Measurements from ENCODE around the gene ADCY3.

ADCY3 gene

DNA sequence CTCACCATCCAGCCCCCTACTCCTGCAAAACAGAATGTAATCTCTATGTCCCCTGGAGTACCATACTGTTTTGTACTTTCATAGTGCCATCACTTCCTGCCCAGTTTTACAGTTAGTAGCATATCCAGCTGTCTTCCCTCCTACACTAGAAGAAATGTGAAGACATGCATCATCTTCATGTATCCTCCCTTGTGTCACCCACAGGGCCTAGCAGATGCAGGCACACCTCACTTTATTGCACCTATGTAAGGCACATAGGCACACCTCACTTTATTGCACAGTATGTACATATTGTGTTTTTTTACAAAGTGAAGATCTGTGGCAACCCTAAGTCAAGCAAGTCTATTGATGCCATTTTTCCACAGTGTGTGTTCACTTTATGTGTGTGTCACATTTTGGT lies 39.7 kb upstream of the ADCY3 start:
- Histone ChIP-seq H3K9ac (ENCODE audit: low read depth, low read length, poor library complexity, severe bottlenecking) (no peak overlapping the region), H2AFZ (ENCODE audit: low read length) (no peak overlapping the region), H3K4me3 (ENCODE audit: low read length, poor library complexity, severe bottlenecking) (no peak overlapping the region), H3K4me2 (ENCODE audit: low read depth, low read length, poor library complexity, severe bottlenecking) (no peak overlapping the region), H3K4me1 (ENCODE audit: insufficient read depth, low read length, poor library complexity, severe bottlenecking) (peaks cover 7% of the 10 kb centered on the region), H3K79me2 (ENCODE audit: insufficient read depth, low read length) (no peaks in the 10 kb centered on the region), H3K36me3 (ENCODE audit: insufficient read depth, low read length) (peaks cover 45% of the 10 kb centered on the region), H3F3A (ENCODE audit: low read depth) (no peaks in the 10 kb centered on the region), H3K27me3 (ENCODE audit: insufficient read depth, low read length, poor library complexity, severe bottlenecking) (no peaks in the 10 kb centered on the region), H3K9me2 (replicated peaks; ENCODE audit: low read depth, low read length) (no peaks in the 10 kb centered on the region), H4K20me1 (ENCODE audit: insufficient read depth, low read length, poor library complexity, severe bottlenecking) (no peaks in the 10 kb centered on the region), H3K9me3 (ENCODE audit: insufficient read depth, low read depth, low read length) (peaks cover 10% of the 10 kb centered on the region)
- no peak for TF ChIP-seq EZH2phosphoT487 (IDR thresholded peaks at IDR 0.05; ENCODE audit: borderline replicate concordance)
- TF ChIP-seq, protein P1, sequence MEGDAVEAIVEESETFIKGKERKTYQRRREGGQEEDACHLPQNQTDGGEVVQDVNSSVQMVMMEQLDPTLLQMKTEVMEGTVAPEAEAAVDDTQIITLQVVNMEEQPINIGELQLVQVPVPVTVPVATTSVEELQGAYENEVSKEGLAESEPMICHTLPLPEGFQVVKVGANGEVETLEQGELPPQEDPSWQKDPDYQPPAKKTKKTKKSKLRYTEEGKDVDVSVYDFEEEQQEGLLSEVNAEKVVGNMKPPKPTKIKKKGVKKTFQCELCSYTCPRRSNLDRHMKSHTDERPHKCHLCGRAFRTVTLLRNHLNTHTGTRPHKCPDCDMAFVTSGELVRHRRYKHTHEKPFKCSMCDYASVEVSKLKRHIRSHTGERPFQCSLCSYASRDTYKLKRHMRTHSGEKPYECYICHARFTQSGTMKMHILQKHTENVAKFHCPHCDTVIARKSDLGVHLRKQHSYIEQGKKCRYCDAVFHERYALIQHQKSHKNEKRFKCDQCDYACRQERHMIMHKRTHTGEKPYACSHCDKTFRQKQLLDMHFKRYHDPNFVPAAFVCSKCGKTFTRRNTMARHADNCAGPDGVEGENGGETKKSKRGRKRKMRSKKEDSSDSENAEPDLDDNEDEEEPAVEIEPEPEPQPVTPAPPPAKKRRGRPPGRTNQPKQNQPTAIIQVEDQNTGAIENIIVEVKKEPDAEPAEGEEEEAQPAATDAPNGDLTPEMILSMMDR (conservative IDR thresholded peaks at IDR 0.05; ENCODE audit: low read length), result no peak

DNA sequence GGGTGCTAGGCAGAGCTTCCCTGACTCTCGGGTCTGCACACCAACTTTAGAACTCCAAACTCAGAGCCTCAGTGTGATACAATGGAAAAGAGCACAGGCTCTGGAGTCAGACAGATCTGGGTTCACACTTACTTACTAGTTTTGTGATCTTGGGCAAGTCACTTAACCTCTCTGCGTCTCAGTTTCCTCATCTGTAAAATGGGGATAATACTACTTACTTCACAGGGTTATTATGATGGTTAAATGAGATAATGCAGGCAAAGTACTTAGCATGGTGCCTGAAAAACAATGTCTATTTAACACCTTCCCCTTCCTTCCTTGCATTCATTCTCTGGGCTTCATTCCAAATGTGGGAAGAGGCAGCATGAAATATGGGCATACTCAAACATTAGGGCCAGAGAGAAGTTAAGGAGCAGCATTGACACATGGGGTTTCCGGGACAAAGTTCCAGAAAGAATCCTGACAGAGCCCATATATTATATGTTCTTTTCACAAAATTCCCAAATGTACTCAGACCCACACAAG lies 38.4 kb upstream of the ADCY3 start:
- H3K79me2 ChIP-seq (ENCODE audit: insufficient read depth, low read length), result no peaks in the 10 kb centered on the region
- no peaks in the 10 kb centered on the region for H3F3A ChIP-seq (ENCODE audit: low read depth)
- no peak for TF ChIP-seq EZH2phosphoT487 (IDR thresholded peaks at IDR 0.05; ENCODE audit: borderline replicate concordance)
- TF ChIP-seq, protein P1 (conservative IDR thresholded peaks at IDR 0.05; ENCODE audit: low read length), result no peak
- no peak overlapping the region for H3K9ac ChIP-seq (ENCODE audit: low read depth, low read length, poor library complexity, severe bottlenecking)
- no peak overlapping the region for H2AFZ ChIP-seq (ENCODE audit: low read length)
- no peak overlapping the region for H3K4me3 ChIP-seq (ENCODE audit: low read length, poor library complexity, severe bottlenecking)
- peaks cover 10% of the 10 kb centered on the region for H3K9me3 ChIP-seq (ENCODE audit: insufficient read depth, low read depth, low read length)
- H3K36me3 ChIP-seq (ENCODE audit: insufficient read depth, low read length), result peaks cover 45% of the 10 kb centered on the region
- H3K4me2 ChIP-seq (ENCODE audit: low read depth, low read length, poor library complexity, severe bottlenecking), result no peak overlapping the region
- no peaks in the 10 kb centered on the region for H3K27me3 ChIP-seq (ENCODE audit: insufficient read depth, low read length, poor library complexity, severe bottlenecking)
- peaks cover 17% of the 10 kb centered on the region for H3K4me1 ChIP-seq (ENCODE audit: insufficient read depth, low read length, poor library complexity, severe bottlenecking)
- H4K20me1 ChIP-seq (ENCODE audit: insufficient read depth, low read length, poor library complexity, severe bottlenecking), result no peaks in the 10 kb centered on the region
- no peaks in the 10 kb centered on the region for H3K9me2 ChIP-seq (replicated peaks; ENCODE audit: low read depth, low read length)

DNA sequence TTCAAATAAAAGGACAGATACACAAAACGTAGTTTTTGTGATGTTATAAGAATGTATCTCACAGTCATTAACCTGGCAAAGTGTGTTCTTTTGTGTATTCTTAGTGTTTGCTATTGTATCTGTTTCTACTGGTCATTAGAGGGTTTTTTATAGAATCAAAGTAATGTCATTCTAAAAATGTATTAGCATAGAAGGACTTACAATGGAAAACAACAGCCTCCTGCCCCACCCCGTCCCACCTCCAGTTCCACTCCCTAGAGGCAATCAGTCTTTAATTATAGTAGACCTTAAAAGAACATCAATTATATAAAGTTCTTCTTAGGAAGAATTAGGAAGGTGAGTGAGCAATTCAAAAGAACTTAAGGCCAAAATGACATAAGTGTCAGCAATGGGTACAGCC lies 37.9 kb upstream of the ADCY3 start:
- Histone ChIP-seq H3K9ac (ENCODE audit: low read depth, low read length, poor library complexity, severe bottlenecking) (no peak overlapping the region), H4K20me1 (ENCODE audit: insufficient read depth, low read length, poor library complexity, severe bottlenecking) (no peaks in the 10 kb centered on the region), H3K79me2 (ENCODE audit: insufficient read depth, low read length) (no peaks in the 10 kb centered on the region), H3K4me1 (ENCODE audit: insufficient read depth, low read length, poor library complexity, severe bottlenecking) (peaks cover 20% of the 10 kb centered on the region), H3K4me3 (ENCODE audit: low read length, poor library complexity, severe bottlenecking) (no peak overlapping the region), H3K9me3 (ENCODE audit: insufficient read depth, low read depth, low read length) (peaks cover 10% of the 10 kb centered on the region), H3K36me3 (ENCODE audit: insufficient read depth, low read length) (peaks cover 41% of the 10 kb centered on the region), H3F3A (ENCODE audit: low read depth) (no peaks in the 10 kb centered on the region), H2AFZ (ENCODE audit: low read length) (no peak overlapping the region), H3K27me3 (ENCODE audit: insufficient read depth, low read length, poor library complexity, severe bottlenecking) (no peaks in the 10 kb centered on the region), H3K4me2 (ENCODE audit: low read depth, low read length, poor library complexity, severe bottlenecking) (no peak overlapping the region), H3K9me2 (replicated peaks; ENCODE audit: low read depth, low read length) (no peaks in the 10 kb centered on the region)
- TF ChIP-seq EZH2phosphoT487 (IDR thresholded peaks at IDR 0.05; ENCODE audit: borderline replicate concordance), result no peak
- TF ChIP-seq, protein P1 (conservative IDR thresholded peaks at IDR 0.05; ENCODE audit: low read length), result no peak

Measured in Loucy (cell line).